GM20000 (cell line): Measurements from ENCODE around the gene TPTE2.
"Not testable (repeated sequence)": the region's sequence is repeated elsewhere in the genome, so short reads cannot be mapped to it uniquely, and the experiment has no call there.

Experiments
- DNase-seq: peaks from one replicate; pipeline ENCODE4 v3.0.0; 2012; ENCODE audit warnings: low spot score
- CTCF ChIP-seq: IDR thresholded peaks from 2 replicates; pipeline ENCODE4 v1.5.1; 2012; ENCODE audit warnings: mild to moderate bottlenecking, control low read depth; ENCODE audit errors: extremely low read depth, missing control alignments

Gene TPTE2

GRCh38 chr13:19561585-19561984 is 253 bp upstream of the TPTE2 start:
- no peak for DNase-seq
- no peak for TF ChIP-seq CTCF

- not testable (repeated sequence) for DNase-seq
Observed at GRCh38 chr13:19560672-19561071, 660 bp downstream of the TPTE2 start.

GRCh38 chr13:19559739-19560138 is 1.6 kb downstream of the TPTE2 start:
- not testable (repeated sequence) for DNase-seq

GRCh38 chr13:19557287-19557686 is 4.0 kb downstream of the TPTE2 start:
- DNase-seq = not testable (repeated sequence)

GRCh38 chr13:19549245-19549644 is 12.1 kb downstream of the TPTE2 start:
- DNase-seq = not testable (repeated sequence)

- not testable (repeated sequence) for DNase-seq
Observed at GRCh38 chr13:19525634-19526033, 35.7 kb downstream of the TPTE2 start.

GRCh38 chr13:19519049-19519448 is 42.3 kb downstream of the TPTE2 start:
- TF ChIP-seq CTCF = no peak
- DNase-seq = no peak

- DNase-seq = not testable (repeated sequence)
Observed at GRCh38 chr13:19507623-19508022, 53.7 kb downstream of the TPTE2 start.

GRCh38 chr13:19460126-19460525 is 101.2 kb downstream of the TPTE2 start:
- not testable (repeated sequence) for DNase-seq

- not testable (repeated sequence) for DNase-seq
Observed at GRCh38 chr13:19439056-19439686, 122.2 kb downstream of the TPTE2 start.

GRCh38 chr13:19437780-19438179 is 123.6 kb downstream of the TPTE2 start:
- not testable (repeated sequence) for DNase-seq

- not testable (repeated sequence) for DNase-seq
Observed at GRCh38 chr13:19422236-19422635, 139.1 kb downstream of the TPTE2 start.

GRCh38 chr13:19412494-19412893 is 148.8 kb downstream of the TPTE2 start:
- not testable (repeated sequence) for DNase-seq

GRCh38 chr13:19382746-19383511 is 178.4 kb downstream of the TPTE2 start:
- not testable (repeated sequence) for DNase-seq
